ENCODE data around the gene CDH23.

- no peak for TF ChIP-seq CTCF (conservative IDR thresholded peaks at IDR 0.05; ENCODE audit: low read depth, low read length)
- no peak for TF ChIP-seq EZH2 (IDR thresholded peaks at IDR 0.05; ENCODE audit: low read length, unreplicated experiment)
These were observed 239.9 kb downstream of the CDH23 start for GRCh38 chr10:71636588-71636987.
